Keratinocyte (primary cell): Measurements from ENCODE around the gene GPC3.

ENCODE experiments used
- EZH2 ChIP-seq: IDR thresholded peaks from one replicate; pipeline ENCODE4 v1.6.1; 2012; ENCODE audit warnings: inconsistent platforms, mild to moderate bottlenecking, low read length, moderate library complexity
- TF ChIP-seq, protein P1 (sequence below), 3 experiments: IDR thresholded peaks in 1 of 3; conservative IDR thresholded peaks in 1 of 3; optimal IDR thresholded peaks in 1 of 3; 2 replicates in 2 of 3; 3 replicates in 1 of 3; pipeline versions ENCODE3 to v1.5.1; 2011; ENCODE audit warnings: low read length in 3 of 3, mild to moderate bottlenecking in 3 of 3, moderate library complexity in 2 of 3, control low read depth in 1 of 3, inconsistent platforms in 1 of 3; ENCODE audit not compliant: insufficient read depth in 2 of 3; ENCODE audit errors: extremely low read depth in 1 of 3

DNA sequence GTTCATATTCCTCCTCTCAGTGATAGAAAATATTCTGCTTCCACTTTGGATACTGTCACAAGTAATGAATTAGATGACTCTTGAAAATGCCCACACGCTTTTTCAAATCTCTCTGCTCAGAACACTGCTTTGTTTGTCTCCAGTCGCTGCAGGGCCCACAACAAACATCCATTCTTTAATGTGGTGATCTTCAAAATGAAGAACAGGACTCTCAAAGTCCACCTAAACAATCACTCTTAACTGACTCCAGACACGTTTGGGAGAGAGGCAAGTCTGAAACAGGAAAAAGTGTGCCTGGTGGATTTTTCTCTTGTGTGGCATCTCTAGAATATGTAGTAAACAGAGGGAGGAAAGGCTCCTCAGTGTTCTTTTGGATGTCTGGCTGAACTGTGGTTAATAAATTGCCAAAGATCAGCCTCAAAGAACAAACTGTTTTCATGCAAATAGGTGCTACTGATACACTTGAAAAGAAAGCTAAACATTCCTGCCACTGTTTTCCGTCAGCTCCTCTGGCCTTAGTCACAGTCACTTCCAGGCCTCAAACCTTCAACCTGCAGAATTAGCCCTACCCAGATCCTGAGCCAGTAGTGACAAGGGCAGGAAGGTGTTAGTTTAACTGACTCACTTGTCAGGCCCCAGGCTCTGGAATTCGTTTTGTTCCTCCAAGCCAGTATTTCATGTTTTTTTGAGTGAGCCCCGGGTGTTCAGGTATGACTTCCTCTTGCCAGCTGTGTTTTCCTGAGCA, 310.5 kb downstream of the GPC3 start:
- TF ChIP-seq, protein P1, sequence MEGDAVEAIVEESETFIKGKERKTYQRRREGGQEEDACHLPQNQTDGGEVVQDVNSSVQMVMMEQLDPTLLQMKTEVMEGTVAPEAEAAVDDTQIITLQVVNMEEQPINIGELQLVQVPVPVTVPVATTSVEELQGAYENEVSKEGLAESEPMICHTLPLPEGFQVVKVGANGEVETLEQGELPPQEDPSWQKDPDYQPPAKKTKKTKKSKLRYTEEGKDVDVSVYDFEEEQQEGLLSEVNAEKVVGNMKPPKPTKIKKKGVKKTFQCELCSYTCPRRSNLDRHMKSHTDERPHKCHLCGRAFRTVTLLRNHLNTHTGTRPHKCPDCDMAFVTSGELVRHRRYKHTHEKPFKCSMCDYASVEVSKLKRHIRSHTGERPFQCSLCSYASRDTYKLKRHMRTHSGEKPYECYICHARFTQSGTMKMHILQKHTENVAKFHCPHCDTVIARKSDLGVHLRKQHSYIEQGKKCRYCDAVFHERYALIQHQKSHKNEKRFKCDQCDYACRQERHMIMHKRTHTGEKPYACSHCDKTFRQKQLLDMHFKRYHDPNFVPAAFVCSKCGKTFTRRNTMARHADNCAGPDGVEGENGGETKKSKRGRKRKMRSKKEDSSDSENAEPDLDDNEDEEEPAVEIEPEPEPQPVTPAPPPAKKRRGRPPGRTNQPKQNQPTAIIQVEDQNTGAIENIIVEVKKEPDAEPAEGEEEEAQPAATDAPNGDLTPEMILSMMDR (optimal IDR thresholded peaks at IDR 0.05 in 1 of 3, IDR thresholded peaks at IDR 0.05 in 1 of 3, conservative IDR thresholded peaks at IDR 0.05 in 1 of 3; ENCODE audit: extremely low read depth in 1 of 3, insufficient read depth in 2 of 3, low read length in 3 of 3) = no peak
- TF ChIP-seq EZH2 = no peak
